Erythroblast (primary cell): ENCODE data around the gene THADA.

Experiments
- GATA1 ChIP-seq: IDR thresholded peaks from 2 replicates; pipeline ENCODE4 v1.6.1; 2011; ENCODE audit warnings: low read depth, mild to moderate bottlenecking, control low read depth, low read length, moderate library complexity
- POLR2A ChIP-seq: IDR thresholded peaks from 2 replicates; pipeline ENCODE4 v1.6.1; 2011; ENCODE audit warnings: mild to moderate bottlenecking, low read length

DNA sequence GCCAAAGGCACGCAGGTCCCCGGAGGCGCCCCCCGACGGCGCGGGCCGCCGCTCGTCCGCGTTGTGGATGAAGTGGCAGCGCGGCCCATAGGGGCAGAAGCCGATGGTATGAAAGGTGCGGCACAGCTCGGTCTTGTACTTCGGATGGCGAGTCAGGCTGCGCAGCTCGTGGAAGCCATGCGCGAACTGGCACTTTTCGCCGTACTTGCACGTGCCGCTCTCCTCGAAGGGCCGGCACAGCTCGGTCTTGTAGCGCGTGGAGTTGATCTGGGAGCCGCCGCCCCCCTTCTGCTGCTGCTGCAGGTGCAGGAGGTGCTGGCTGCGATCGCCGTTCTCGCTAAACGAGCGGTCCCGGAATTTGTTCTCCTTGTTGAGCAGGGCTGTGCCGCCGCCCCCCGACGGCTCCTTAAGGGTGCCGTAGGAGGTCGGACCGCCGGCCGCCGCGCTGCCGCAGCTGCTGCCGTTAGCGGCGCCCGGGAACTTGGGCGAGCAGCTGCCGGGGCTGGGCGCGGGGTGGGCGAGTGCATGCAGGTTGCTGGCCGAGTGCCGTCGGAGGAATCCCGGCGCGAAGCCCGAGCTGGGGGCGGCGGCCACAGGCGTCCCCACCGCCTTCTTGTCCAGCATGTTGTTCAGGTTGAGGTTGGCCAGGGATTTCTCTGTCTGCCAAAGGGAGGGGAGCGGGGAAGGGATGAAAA lies 370.6 kb downstream of the THADA start:
- TF ChIP-seq POLR2A (peak; percentile 35), GATA1 (no peak)
